Loucy (cell line): ENCODE data around the gene TMEM140.

Experiments
- EZH2phosphoT487 ChIP-seq: fragments of 200-600 bp; IDR thresholded peaks from 2 replicates; pipeline ENCODE4 v1.6.1; 2018; ENCODE audit warnings: antibody characterized with exemption, mild to moderate bottlenecking, moderate library complexity, borderline replicate concordance
- TF ChIP-seq, protein P1 (sequence below): fragments of 200-600 bp; sonication (generic); conservative IDR thresholded peaks from 2 replicates; pipeline ENCODE4 v1.5.1; 2014; ENCODE audit warnings: mild to moderate bottlenecking, antibody characterized with exemption, low read length

DNA sequence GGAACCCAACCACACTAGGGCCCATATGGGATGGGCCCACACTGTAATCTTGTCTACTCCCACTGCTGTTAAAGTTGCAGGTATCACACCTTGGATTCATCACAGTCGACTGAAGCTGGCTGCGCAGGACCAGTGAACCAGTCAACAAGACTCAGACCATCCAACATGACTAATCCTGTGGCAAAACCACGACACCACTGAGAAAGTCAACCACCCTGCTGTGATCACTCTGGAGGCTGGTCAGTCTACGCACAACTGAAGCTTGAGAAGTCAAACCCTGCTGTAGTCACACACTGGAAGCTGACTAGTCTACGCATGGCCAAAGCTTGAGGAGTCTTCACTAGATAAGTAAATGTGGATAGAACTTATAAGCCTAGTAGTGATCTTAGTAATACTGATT is 32.2 kb downstream of the TMEM140 start:
- TF ChIP-seq, protein P1, sequence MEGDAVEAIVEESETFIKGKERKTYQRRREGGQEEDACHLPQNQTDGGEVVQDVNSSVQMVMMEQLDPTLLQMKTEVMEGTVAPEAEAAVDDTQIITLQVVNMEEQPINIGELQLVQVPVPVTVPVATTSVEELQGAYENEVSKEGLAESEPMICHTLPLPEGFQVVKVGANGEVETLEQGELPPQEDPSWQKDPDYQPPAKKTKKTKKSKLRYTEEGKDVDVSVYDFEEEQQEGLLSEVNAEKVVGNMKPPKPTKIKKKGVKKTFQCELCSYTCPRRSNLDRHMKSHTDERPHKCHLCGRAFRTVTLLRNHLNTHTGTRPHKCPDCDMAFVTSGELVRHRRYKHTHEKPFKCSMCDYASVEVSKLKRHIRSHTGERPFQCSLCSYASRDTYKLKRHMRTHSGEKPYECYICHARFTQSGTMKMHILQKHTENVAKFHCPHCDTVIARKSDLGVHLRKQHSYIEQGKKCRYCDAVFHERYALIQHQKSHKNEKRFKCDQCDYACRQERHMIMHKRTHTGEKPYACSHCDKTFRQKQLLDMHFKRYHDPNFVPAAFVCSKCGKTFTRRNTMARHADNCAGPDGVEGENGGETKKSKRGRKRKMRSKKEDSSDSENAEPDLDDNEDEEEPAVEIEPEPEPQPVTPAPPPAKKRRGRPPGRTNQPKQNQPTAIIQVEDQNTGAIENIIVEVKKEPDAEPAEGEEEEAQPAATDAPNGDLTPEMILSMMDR: no peak
- no peak for TF ChIP-seq EZH2phosphoT487
